GM10847 (cell line): ENCODE measurements around the gene SPIRE1.

Experiments
- POLR2A ChIP-seq: IDR thresholded peaks from 2 replicates; pipeline ENCODE4 v1.6.1; 2011; ENCODE audit not compliant: insufficient read length; ENCODE audit errors: extremely low read depth

The SPIRE1 gene

DNA sequence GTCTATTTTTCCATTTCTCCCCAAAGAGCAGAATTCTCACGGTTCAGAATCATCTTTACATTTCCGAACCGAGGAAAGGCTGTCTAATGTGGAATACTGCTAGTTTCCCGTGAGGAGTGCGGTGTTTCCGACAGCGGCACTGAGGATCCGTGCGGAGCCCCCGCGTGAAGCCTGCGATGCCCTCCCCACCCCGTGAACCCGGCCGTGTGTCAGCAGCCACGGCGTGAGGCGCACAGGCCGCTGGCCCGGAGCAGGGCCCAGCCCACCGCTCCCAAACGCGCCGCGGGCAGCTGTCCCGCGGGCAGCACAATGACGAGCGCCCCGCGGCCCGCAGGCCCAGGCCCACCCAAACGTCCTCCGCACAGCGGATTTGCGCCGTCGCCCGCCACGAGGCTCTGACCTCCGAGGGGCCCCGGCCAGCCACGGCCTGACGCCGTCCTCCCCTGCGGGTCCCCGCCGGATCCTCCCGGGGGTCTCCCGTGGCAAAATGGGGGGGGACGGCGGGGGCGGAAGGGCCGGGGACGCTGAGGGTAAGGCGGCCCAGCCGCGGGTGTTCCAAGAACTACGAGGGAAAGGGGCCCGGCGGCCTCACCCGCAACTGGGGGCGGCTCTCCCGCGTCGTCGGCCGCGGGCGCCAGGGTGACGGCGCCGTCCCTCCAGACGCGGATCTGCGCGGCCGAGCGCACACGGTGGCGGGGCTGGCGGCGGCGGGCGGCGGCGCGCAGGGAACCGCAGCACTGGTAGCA, 796 bp downstream of the SPIRE1 start:
- TF ChIP-seq POLR2A = no peak

DNA sequence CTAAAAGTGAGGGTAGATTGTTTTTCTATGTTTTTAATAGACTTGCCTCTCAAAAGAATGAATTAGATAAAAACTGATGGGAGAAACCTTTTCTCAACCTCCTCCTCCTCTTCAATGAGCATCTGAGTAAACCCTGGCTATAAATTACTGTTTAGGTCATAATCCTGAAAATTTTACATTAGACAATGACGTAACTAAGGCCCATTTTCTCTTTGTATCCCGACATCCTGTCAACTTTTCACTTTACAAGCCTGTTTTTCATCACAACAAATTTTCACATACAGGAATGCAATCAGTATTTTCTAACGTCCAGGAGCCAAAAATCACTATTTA, 1.3 kb downstream of the SPIRE1 start:
- no peak for TF ChIP-seq POLR2A

DNA sequence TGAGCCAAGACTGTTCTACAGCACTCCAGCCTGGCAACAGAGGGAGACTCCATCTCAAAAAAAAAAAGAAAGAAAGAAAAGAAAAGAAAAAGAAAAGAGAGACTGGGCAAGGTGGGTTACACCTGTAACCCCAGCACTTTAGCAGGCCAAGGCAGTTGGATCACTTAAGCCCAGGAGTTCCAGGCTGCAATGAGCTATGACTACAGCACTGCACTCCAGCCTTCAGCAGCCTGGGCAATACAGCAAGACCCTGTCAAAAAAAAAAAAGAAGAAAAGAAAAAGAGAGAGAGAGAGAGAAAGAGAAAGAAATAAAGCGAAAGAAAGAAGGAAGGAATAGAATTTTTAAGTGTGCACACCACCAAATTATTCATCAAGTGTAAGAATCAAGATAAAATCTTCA, 2.9 kb downstream of the SPIRE1 start:
- TF ChIP-seq POLR2A = no peak

DNA sequence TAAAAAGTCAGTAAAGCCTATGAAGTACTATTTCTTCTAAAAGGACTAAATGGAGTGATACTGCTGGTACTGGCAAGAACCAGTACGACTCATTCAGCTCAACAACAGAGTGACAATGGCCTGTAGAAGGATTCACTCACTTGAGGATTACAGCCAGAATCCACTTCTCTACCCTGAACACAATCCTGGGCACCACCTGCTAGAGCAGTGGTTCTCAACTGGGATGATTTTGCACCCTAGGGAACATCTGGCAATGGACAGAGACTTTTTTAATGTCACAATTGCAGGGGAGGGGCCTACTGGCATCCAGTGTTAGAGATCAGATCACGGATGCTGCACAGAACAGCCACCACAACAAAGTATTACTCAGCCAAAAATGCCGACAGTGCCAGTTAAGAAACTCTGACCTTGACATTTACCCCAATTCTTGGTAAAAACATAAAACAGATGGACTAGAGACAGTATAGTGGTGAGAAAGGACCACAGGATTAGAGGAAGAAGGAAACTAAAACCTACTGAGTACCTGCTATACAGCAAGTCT, 5.0 kb downstream of the SPIRE1 start:
- no peak for TF ChIP-seq POLR2A

GRCh38 chr18:12651651-12652050, 6.3 kb downstream of the SPIRE1 start:
- no peak for TF ChIP-seq POLR2A

GRCh38 chr18:12647773-12648172, 10.1 kb downstream of the SPIRE1 start:
- no peak for TF ChIP-seq POLR2A

- TF ChIP-seq POLR2A = no peak
These were observed 12.1 kb downstream of the SPIRE1 start for GRCh38 chr18:12645751-12646203.

- TF ChIP-seq POLR2A = no peak
These were observed 12.7 kb downstream of the SPIRE1 start for GRCh38 chr18:12645254-12645653.

GRCh38 chr18:12640881-12641200, 17.1 kb downstream of the SPIRE1 start:
- no peak for TF ChIP-seq POLR2A

GRCh38 chr18:12639990-12640880, 17.7 kb downstream of the SPIRE1 start:
- TF ChIP-seq POLR2A = no peak

DNA sequence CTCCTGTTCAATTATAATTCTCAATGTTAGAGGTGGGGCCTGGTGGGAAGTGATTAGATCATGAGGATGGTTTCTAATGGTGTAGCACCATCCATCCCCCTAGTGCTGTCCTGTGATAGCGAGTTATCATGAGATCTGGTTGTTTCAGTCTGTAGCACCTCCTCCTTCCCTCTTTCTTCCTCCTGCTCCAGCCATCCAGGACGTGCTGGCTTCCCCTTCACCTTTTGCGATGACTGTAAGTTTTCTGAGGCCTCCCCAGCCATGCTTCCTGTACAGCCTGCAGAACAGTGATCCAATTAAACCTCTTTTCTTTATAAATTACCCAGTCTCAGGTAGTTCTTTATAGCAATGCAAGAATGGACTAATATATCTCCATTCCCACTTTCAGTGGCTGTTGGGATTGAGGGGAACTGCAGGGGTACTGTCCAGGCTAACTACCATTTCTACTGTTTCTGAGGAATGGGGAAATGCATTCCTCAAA, 19.2 kb downstream of the SPIRE1 start:
- no peak for TF ChIP-seq POLR2A

DNA sequence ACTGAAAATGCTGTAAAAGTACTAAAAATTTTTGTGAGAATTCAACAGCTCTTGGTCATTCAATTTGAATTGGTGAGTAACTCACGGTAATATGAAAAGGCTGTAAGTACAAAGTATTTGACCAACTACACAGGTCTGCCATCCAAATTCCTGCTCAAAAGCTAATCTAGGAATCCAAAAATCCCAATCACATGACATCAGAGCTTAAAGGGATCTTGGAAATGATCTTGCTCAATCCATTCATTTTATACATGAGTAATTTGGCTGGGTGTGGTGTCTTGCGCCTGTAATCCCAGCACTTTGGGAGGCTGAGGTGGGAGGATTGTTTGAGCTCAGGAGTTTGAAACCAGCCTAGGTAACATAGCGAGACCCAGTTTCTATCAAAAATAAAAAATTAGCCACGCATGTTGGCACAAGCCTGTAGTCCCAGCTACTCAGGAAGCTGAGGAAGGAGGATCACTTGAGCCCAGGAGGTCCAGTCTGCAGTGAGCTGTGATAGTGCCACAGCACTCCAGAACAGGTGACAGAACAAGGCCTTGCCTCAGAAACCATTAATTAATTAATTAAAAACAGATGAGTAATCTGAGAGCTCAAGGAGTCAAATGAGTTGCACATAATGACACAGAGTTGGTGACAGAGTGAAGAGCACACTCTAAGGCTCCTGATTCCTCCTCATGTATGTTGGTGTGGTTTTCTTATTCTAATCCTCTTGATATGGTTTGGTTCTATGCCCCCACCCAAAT, 19.8 kb downstream of the SPIRE1 start:
- TF ChIP-seq POLR2A = no peak

DNA sequence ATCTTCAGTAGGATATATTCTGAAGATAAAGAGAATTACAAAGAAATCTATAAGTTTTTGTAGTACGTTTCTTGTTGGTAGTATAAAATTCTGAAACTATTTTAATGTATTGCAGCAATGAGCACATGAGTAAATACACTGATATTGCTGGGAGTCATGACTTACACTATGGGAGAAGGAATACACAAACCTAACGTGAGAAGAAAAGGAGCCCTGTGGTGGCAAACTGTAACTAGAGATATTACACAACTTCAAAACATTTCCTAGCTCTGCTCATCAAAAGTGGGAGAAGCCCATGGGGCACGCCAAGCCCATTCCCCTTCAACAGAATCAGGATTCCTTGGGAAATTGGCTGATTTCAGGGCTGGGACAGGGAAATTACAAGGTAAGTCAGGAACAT, 20.5 kb downstream of the SPIRE1 start:
- no peak for TF ChIP-seq POLR2A

DNA sequence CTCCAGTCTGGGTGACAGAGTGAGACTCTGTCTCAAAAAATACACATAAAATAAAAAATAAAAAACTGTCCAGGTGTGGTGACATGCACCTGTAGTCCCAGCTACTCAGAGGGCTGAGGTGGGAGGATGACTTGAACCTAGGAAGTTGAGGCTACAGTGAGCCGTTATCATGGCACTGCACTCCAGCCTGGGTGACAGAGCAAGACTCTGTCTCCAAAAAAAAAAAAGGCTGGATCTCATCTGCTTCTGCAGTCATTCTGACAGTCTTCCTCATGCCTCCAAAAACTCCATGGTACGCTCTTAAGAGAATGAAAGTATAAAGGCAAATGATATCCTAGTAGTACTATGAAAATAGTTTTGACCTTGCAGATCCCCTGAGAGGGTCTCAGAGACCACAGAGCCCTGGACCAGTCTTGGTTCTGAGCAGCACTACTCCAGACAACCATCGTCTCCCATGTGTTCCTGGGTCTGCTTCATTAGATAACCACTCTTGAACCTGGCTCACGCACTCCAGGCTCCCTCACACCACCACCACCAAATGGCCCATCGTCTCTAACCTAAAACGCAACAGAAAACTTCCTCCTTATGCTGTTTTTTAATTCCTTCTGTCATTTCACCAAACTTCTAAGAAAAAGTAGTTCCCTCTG, 26.0 kb downstream of the SPIRE1 start:
- TF ChIP-seq POLR2A = no peak

GRCh38 chr18:12630136-12630535, 27.8 kb downstream of the SPIRE1 start:
- no peak for TF ChIP-seq POLR2A
